Lower leg skin (tissue), 3 donors: Measurements from ENCODE around the gene AIRE.

ENCODE experiments used
- CTCF ChIP-seq, 3 donors: fragments of 450-650 bp; IDR thresholded peaks; one replicate each; pipeline ENCODE4 v1.5.1; 2016; ENCODE audit warnings: antibody characterized with exemption in 3 of 3, mild to moderate bottlenecking in 3 of 3, moderate library complexity in 2 of 3
- POLR2A ChIP-seq, 2 donors: fragments of 450-650 bp; IDR thresholded peaks; one replicate each; pipeline ENCODE4 v1.6.1; 2016 to 2017; ENCODE audit warnings: antibody characterized with exemption in 2 of 2, mild to moderate bottlenecking in 1 of 2, moderate library complexity in 1 of 2

GRCh38 chr21:44314561-44314960 lies 28.9 kb downstream of the AIRE start:
- TF ChIP-seq CTCF (IDR thresholded peaks at IDR 0.05) (no peak), POLR2A (IDR thresholded peaks at IDR 0.05) (no peak)
